DOHH2 (cell line): ENCODE measurements around the gene RAMACL.

ENCODE experiments used
- CTCF ChIP-seq: fragments of 200-600 bp; sonication (generic); IDR thresholded peaks from one replicate; pipeline ENCODE4 v1.5.1; 2014; ENCODE audit warnings: antibody characterized with exemption, mild to moderate bottlenecking, low read depth, low read length; ENCODE audit not compliant: poor library complexity, severe bottlenecking
- EZH2phosphoT487 ChIP-seq: fragments of 200-600 bp; sonication (generic); IDR thresholded peaks from 2 replicates; pipeline ENCODE4 v1.6.1; 2017; ENCODE audit warnings: borderline replicate concordance, mild to moderate bottlenecking, antibody characterized with exemption, low read length, moderate library complexity, mixed read lengths

DNA sequence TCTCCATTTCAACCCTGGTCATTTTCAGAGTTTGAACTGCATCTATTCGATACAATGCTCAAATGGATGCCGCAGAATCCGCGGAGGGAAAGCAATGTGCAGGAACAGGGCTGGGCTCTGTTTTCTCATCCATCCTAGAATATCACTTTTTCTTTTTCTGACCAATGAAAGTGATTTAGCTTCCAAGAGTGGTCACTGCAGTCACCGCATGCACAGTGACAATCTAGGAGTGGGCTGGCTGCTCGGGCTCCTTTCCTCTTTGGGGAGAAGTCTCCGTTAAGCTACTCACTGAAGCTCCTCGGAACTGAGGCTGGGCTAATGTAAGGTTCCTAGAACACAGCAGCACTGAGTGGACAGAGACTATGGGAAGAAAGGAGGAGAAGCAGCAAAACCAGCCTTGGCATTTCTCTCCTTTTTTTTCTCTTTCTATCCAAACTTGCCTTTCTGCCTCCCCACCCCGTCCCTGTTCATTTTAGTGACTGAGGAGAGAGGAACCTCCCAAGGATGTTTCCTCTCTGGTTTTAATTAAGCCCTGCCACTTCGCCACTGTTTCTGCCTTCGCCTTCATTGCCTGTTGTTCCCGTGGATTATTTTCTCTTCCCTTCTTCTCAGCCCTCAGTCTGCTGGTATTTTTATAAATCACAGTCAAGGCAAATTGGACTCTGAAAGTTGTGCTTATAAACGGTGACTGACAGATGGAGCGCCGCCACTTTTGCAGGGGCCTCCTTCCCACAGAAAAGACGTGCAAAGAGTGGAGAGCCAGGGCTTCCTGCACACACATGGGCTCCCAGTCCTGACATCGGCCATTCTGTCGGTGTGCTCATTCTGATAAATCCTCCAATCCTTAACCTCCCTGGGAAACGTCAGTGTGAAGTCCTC lies 41.1 kb downstream of the RAMACL start:
- TF ChIP-seq CTCF: no peak
- no peak for TF ChIP-seq EZH2phosphoT487
